HepG2 (cell line): ENCODE data around the gene EIF6. TPM values are rescaled to one million over a fixed set of nuclear protein-coding genes. Genes with fewer than 3 reads are reported as not detected.

ENCODE experiments used
- CCAR2 ChIP-seq: fragments of 200-400 bp; formaldehyde crosslinking; optimal IDR thresholded peaks from 2 replicates; pipeline ENCODE3; 2018; ENCODE audit warnings: low read depth, mild to moderate bottlenecking, low read length, moderate library complexity
- GABPB1 ChIP-seq: IDR thresholded peaks from 2 replicates; pipeline ENCODE4 v1.6.1; 2016; ENCODE audit warnings: mild to moderate bottlenecking, missing genetic modification reagents, moderate library complexity, missing compliant biosample characterization
- MEIS1 ChIP-seq: sonication (generic); formaldehyde crosslinking; IDR thresholded peaks from 2 replicates; pipeline ENCODE4 v1.9.0; 2021; ENCODE audit warnings: mild to moderate bottlenecking, missing genetic modification reagents, moderate library complexity, borderline replicate concordance
- MIXL1 ChIP-seq: IDR thresholded peaks from 2 replicates; pipeline ENCODE4 v1.6.1; 2016
- NFKB2 ChIP-seq: sonication (generic); formaldehyde crosslinking; IDR thresholded peaks from 2 replicates; pipeline ENCODE4 v1.4.0; 2020; ENCODE audit warnings: missing genetic modification reagents, borderline replicate concordance
- NR2F1 ChIP-seq, 2 experiments: fragments of 450-650 bp in 1 of 2; formaldehyde crosslinking in 1 of 2; IDR thresholded peaks; 2 replicates each; pipeline versions ENCODE4 v1.5.0 to v1.6.1; 2016 to 2020; ENCODE audit warnings: mild to moderate bottlenecking in 1 of 2, missing compliant biosample characterization in 1 of 2, missing genetic modification reagents in 1 of 2, moderate library complexity in 1 of 2
- PATZ1 ChIP-seq: sonication (generic); formaldehyde crosslinking; IDR thresholded peaks from 2 replicates; pipeline ENCODE4 v1.4.0; 2020; ENCODE audit warnings: missing genetic modification reagents
- RBFOX2 ChIP-seq: fragments of 200-400 bp; formaldehyde crosslinking; IDR thresholded peaks from 2 replicates; pipeline ENCODE4 v1.6.1; 2017; ENCODE audit warnings: low read depth, mild to moderate bottlenecking, low read length
- SALL2 ChIP-seq: sonication (generic); formaldehyde crosslinking; IDR thresholded peaks from 2 replicates; pipeline ENCODE4 v1.8.1; 2023; ENCODE audit warnings: mild to moderate bottlenecking, missing genetic modification reagents, inconsistent platforms
- SIN3B ChIP-seq: fragments of 150-350 bp; IDR thresholded peaks from 2 replicates; pipeline ENCODE4 v1.6.1; 2014; ENCODE audit warnings: low read length
- TBP ChIP-seq: sonication (generic); formaldehyde crosslinking; IDR thresholded peaks from 2 replicates; pipeline ENCODE4 v1.5.0; 2020; ENCODE audit warnings: missing genetic modification reagents
- TEAD3 ChIP-seq: optimal IDR thresholded peaks from 2 replicates; pipeline ENCODE3; 2016; ENCODE audit warnings: borderline replicate concordance
- ZFP41 ChIP-seq: sonication (generic); formaldehyde crosslinking; IDR thresholded peaks from 2 replicates; pipeline ENCODE4 v1.4.0; 2020; ENCODE audit warnings: mild to moderate bottlenecking, missing genetic modification reagents, borderline replicate concordance
- ZNF225 ChIP-seq: sonication (generic); formaldehyde crosslinking; IDR thresholded peaks from 2 replicates; pipeline ENCODE4 v1.4.0; 2020; ENCODE audit warnings: mild to moderate bottlenecking, missing genetic modification reagents
- ZNF263 ChIP-seq: sonication (generic); formaldehyde crosslinking; IDR thresholded peaks from 2 replicates; pipeline ENCODE4 v1.4.0; 2020; ENCODE audit warnings: missing genetic modification reagents
- ZNF331 ChIP-seq: sonication (generic); formaldehyde crosslinking; IDR thresholded peaks from 2 replicates; pipeline ENCODE4 v1.4.0; 2020; ENCODE audit warnings: missing genetic modification reagents
- ZNF737 ChIP-seq: sonication (generic); formaldehyde crosslinking; IDR thresholded peaks from 2 replicates; pipeline ENCODE4 v1.5.0; 2020; ENCODE audit warnings: missing genetic modification reagents, mild to moderate bottlenecking, borderline replicate concordance
- polyA plus RNA-seq, 8 experiments: library from polyadenylated mRNA; depleted of rRNA in 3 of 8; stranded (reverse) in 7 of 8; unstranded in 1 of 8; fragments of >200 nt; fragmentation: Illumina TruSeq in 4 of 8; extraction: Trizol in 4 of 8; gene quantifications; 2 replicates each; pipeline versions ENCODE4 v1.2.1 to v1.2.3, GENCODE V29; 2011 to 2016; ENCODE audit warnings: low read depth in 4 of 8, missing spikeins in 1 of 8, mixed read lengths in 1 of 8; ENCODE audit not compliant: insufficient read depth in 1 of 8
- total RNA-seq, 5 experiments: library from RNA; depleted of rRNA; stranded (reverse); fragments of >200 nt; fragmentation: Illumina TruSeq; extraction: Trizol; gene quantifications; 2 replicates each; pipeline ENCODE4 v1.2.3, GENCODE V29; 2016; ENCODE audit warnings: low read depth in 1 of 5
- TF ChIP-seq, protein P1 (sequence below): sonication (generic); formaldehyde crosslinking; IDR thresholded peaks from 2 replicates; pipeline ENCODE4 v1.9.0; 2021; ENCODE audit warnings: missing genetic modification reagents, borderline replicate concordance
- TF ChIP-seq, protein P2 (sequence below): sonication (generic); formaldehyde crosslinking; IDR thresholded peaks from 2 replicates; pipeline ENCODE4 v1.4.0; 2020; ENCODE audit warnings: missing genetic modification reagents
- TF ChIP-seq, protein P3 (sequence below): sonication (generic); formaldehyde crosslinking; IDR thresholded peaks from 2 replicates; pipeline ENCODE4 v1.8.1; 2023; ENCODE audit warnings: missing genetic modification reagents, mild to moderate bottlenecking, borderline replicate concordance

EIF6 gene
- total and polyA plus RNA-seq, 2 of the 13 experiments (the other 11 are each of a cell fraction or from before 2014, with no cell fraction given), result 462 to 466 TPM

GRCh38 chr20:35286077-35286898, 1.7 kb upstream of the EIF6 start (continued):
- no peak for TF ChIP-seq TEAD3 (CRISPR knock-in tag)
- peak; percentile 73; the same call in 1 of the 2 replicates for TF ChIP-seq MIXL1 (CRISPR knock-in tag)
- TF ChIP-seq MEIS1 (CRISPR knock-in tag), result no peak
- no peak; the same call in none of the 2 replicates for TF ChIP-seq GABPB1 (CRISPR knock-in tag)
- peak; percentile 39; the same call in 1 of the 2 replicates for TF ChIP-seq ZNF331 (CRISPR knock-in tag)
- TF ChIP-seq, protein P1, sequence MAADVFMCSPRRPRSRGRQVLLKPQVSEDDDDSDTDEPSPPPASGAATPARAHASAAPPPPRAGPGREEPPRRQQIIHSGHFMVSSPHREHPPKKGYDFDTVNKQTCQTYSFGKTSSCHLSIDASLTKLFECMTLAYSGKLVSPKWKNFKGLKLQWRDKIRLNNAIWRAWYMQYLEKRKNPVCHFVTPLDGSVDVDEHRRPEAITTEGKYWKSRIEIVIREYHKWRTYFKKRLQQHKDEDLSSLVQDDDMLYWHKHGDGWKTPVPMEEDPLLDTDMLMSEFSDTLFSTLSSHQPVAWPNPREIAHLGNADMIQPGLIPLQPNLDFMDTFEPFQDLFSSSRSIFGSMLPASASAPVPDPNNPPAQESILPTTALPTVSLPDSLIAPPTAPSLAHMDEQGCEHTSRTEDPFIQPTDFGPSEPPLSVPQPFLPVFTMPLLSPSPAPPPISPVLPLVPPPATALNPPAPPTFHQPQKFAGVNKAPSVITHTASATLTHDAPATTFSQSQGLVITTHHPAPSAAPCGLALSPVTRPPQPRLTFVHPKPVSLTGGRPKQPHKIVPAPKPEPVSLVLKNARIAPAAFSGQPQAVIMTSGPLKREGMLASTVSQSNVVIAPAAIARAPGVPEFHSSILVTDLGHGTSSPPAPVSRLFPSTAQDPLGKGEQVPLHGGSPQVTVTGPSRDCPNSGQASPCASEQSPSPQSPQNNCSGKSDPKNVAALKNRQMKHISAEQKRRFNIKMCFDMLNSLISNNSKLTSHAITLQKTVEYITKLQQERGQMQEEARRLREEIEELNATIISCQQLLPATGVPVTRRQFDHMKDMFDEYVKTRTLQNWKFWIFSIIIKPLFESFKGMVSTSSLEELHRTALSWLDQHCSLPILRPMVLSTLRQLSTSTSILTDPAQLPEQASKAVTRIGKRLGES (CRISPR knock-in tag), result no peak
- TF ChIP-seq PATZ1, result peak; percentile 64
- peak; percentile 18; the same call in 1 of the 2 replicates for TF ChIP-seq SALL2
- peak in 1 of 2 experiments; percentile 64; a peak in 2 of 4 replicates for TF ChIP-seq NR2F1 (CRISPR knock-in tag; IDR thresholded peaks at IDR 0.05)
- peak; percentile 29 for TF ChIP-seq RBFOX2
- TF ChIP-seq ZNF737 (CRISPR knock-in tag), result peak; percentile 87; the same call in 1 of the 2 replicates
- TF ChIP-seq, protein P2, sequence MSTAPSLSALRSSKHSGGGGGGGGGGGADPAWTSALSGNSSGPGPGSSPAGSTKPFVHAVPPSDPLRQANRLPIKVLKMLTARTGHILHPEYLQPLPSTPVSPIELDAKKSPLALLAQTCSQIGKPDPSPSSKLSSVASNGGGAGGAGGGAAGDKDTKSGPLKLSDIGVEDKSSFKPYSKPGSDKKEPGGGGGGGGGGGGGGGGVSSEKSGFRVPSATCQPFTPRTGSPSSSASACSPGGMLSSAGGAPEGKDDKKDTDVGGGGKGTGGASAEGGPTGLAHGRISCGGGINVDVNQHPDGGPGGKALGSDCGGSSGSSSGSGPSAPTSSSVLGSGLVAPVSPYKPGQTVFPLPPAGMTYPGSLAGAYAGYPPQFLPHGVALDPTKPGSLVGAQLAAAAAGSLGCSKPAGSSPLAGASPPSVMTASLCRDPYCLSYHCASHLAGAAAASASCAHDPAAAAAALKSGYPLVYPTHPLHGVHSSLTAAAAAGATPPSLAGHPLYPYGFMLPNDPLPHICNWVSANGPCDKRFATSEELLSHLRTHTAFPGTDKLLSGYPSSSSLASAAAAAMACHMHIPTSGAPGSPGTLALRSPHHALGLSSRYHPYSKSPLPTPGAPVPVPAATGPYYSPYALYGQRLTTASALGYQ (CRISPR knock-in tag), result no peak
- no peak for TF ChIP-seq TBP
- no peak; the same call in 1 of the 2 replicates for TF ChIP-seq ZNF263 (CRISPR knock-in tag)
- TF ChIP-seq ZFP41 (CRISPR knock-in tag), result no peak
- TF ChIP-seq ZNF225, result no peak; the same call in 1 of the 2 replicates
- peak; percentile 55 for TF ChIP-seq CCAR2
- TF ChIP-seq SIN3B, result no peak
- TF ChIP-seq, protein P3, sequence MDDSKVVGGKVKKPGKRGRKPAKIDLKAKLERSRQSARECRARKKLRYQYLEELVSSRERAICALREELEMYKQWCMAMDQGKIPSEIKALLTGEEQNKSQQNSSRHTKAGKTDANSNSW, result no peak
- no peak for TF ChIP-seq NFKB2 (CRISPR knock-in tag)
